SK-N-SH (cell line): ENCODE measurements around the gene DNMT3B. TPM values are rescaled to one million over a fixed set of nuclear protein-coding genes. Genes with fewer than 3 reads are reported as not detected.

Source experiments
- CTCF ChIA-PET: fragments of 300-600, 350-600 bp; formaldehyde crosslinking; extraction: SDS; loops from one replicate; lab custom pipeline; 2021; lab: Yijun Ruan, JAX
- POLR2A ChIA-PET: fragments of 350-600 bp; sonication (Branson Sonifier 250); formaldehyde crosslinking; extraction: SDS; loops from one replicate; lab custom pipeline; 2020; ENCODE audit warnings: antibody characterized with exemption, inconsistent platforms; lab: Yijun Ruan, JAX
- DNase-seq: peaks from one replicate; pipeline ENCODE4 v3.0.0; 2012
- H2AFZ ChIP-seq: fragments of 200-600 bp; sonication (generic); 2 replicates; pipeline ENCODE4 v1.8.1; 2016; ENCODE audit warnings: antibody characterized with exemption, mild to moderate bottlenecking, low read depth
- H3F3A ChIP-seq: fragments of 200-600 bp; sonication (generic); replicated peaks from 2 replicates; pipeline ENCODE3; 2016; ENCODE audit warnings: antibody characterized with exemption, mild to moderate bottlenecking; ENCODE audit not compliant: insufficient read depth
- H3K27ac ChIP-seq, 2 experiments: fragments of 200-500 bp in 1 of 2; fragments of 200-600 bp in 1 of 2; sonication (Bioruptor generic) in 1 of 2; sonication (generic), shearing (Covaris generic) in 1 of 2; 2 replicates each; pipeline versions ENCODE4 v1.5.1 to v1.6.1; 2014 to 2016; ENCODE audit warnings: low read depth in 2 of 2, inconsistent platforms in 1 of 2, low read length in 1 of 2, mild to moderate bottlenecking in 1 of 2, mixed read lengths in 1 of 2
- H3K27me3 ChIP-seq: fragments of 200-600 bp; sonication (generic), shearing (Covaris generic); 2 replicates; pipeline ENCODE4 v1.6.1; 2016; ENCODE audit warnings: mixed run types; ENCODE audit not compliant: insufficient read depth
- H3K36me3 ChIP-seq, 2 experiments: fragments of 200-500 bp in 1 of 2; fragments of 200-600 bp in 1 of 2; sonication (Bioruptor generic) in 1 of 2; sonication (generic) in 1 of 2; replicated peaks in 1 of 2; 2 replicates each; pipeline versions ENCODE3 to v1.5.1; 2014 to 2016; ENCODE audit warnings: low read length in 1 of 2, mild to moderate bottlenecking in 1 of 2; ENCODE audit not compliant: insufficient read depth in 2 of 2, control insufficient read depth in 1 of 2
- H3K4me1 ChIP-seq, 2 experiments: fragments of 200-500 bp in 1 of 2; fragments of 200-600 bp in 1 of 2; sonication (Bioruptor generic) in 1 of 2; sonication (generic), shearing (Covaris generic) in 1 of 2; 2 replicates each; pipeline versions ENCODE4 v1.5.1 to v1.6.1; 2014 to 2016; ENCODE audit warnings: low read depth in 1 of 2, low read length in 1 of 2, mixed run types in 1 of 2; ENCODE audit not compliant: insufficient read depth in 2 of 2, control insufficient read depth in 1 of 2
- H3K4me2 ChIP-seq: fragments of 200-600 bp; sonication (generic), shearing (Covaris generic); 2 replicates; pipeline ENCODE4 v1.6.1; 2017; ENCODE audit warnings: mixed run types
- H3K4me3 ChIP-seq, 2 experiments: fragments of 200-500 bp in 1 of 2; fragments of 200-600 bp in 1 of 2; sonication (Bioruptor generic) in 1 of 2; sonication (generic), shearing (Covaris generic) in 1 of 2; 2 replicates each; pipeline versions ENCODE4 v1.5.1 to v1.8.1; 2014 to 2016; ENCODE audit warnings: low read depth in 2 of 2, inconsistent platforms in 1 of 2, low read length in 1 of 2, mild to moderate bottlenecking in 1 of 2, mixed read lengths in 1 of 2, moderate library complexity in 1 of 2
- H3K79me2 ChIP-seq: fragments of 200-600 bp; sonication (generic); 2 replicates; pipeline ENCODE4 v1.8.1; 2017; ENCODE audit warnings: mild to moderate bottlenecking; ENCODE audit not compliant: insufficient read depth
- H3K9ac ChIP-seq: fragments of 200-600 bp; sonication (generic); 2 replicates; pipeline ENCODE4 v1.6.1; 2017; ENCODE audit warnings: mixed run types
- H3K9me2 ChIP-seq: fragments of 200-600 bp; sonication (generic); 2 replicates; pipeline ENCODE4 v1.6.1; 2017; ENCODE audit warnings: mixed run types
- H3K9me3 ChIP-seq: fragments of 200-600 bp; sonication (generic); 2 replicates; pipeline ENCODE4 v1.6.1; 2017; ENCODE audit warnings: mixed run types, mild to moderate bottlenecking, moderate library complexity
- H4K20me1 ChIP-seq: fragments of 200-600 bp; sonication (generic); 2 replicates; pipeline ENCODE4 v1.6.1; 2017; ENCODE audit warnings: mild to moderate bottlenecking, mixed run types; ENCODE audit not compliant: insufficient read depth
- ELF1 ChIP-seq: IDR thresholded peaks from 2 replicates; pipeline ENCODE4 v1.4.0; 2012
- EP300 ChIP-seq, 2 experiments: IDR thresholded peaks; 2 replicates each; pipeline versions ENCODE4 v1.4.0 to v1.6.1; 2012; ENCODE audit warnings: borderline replicate concordance in 1 of 2, low read depth in 1 of 2, low read length in 1 of 2
- EZH2phosphoT487 ChIP-seq: fragments of 200-600 bp; sonication (generic); IDR thresholded peaks from 2 replicates; pipeline ENCODE4 v1.6.1; 2017; ENCODE audit warnings: low read depth, mixed run types, mild to moderate bottlenecking, antibody characterized with exemption, moderate library complexity, borderline replicate concordance
- FOSL2 ChIP-seq: IDR thresholded peaks from 2 replicates; pipeline ENCODE4 v1.4.0; 2012; ENCODE audit warnings: low read depth, mild to moderate bottlenecking, moderate library complexity, borderline replicate concordance
- FOXJ3 ChIP-seq: sonication (generic); formaldehyde crosslinking; IDR thresholded peaks from 2 replicates; pipeline ENCODE4 v1.5.1; 2020; ENCODE audit warnings: mild to moderate bottlenecking, missing genetic modification reagents
- FOXM1 ChIP-seq: IDR thresholded peaks from 2 replicates; pipeline ENCODE4 v1.4.0; 2012; ENCODE audit warnings: low read depth, mild to moderate bottlenecking
- IRF3 ChIP-seq: fragments of 150-350 bp; IDR thresholded peaks from 2 replicates; pipeline ENCODE4 v1.6.1; 2016; ENCODE audit warnings: mild to moderate bottlenecking, low read depth, low read length
- NFIC ChIP-seq: IDR thresholded peaks from 2 replicates; pipeline ENCODE4 v1.4.0; 2012; ENCODE audit warnings: borderline replicate concordance
- POLR2AphosphoS5 ChIP-seq: IDR thresholded peaks from 2 replicates; pipeline ENCODE4 v1.6.1; 2012; ENCODE audit warnings: low read depth, low read length
- REST ChIP-seq: IDR thresholded peaks from 2 replicates; pipeline ENCODE4 v1.6.1; 2012; ENCODE audit warnings: mild to moderate bottlenecking, low read depth, low read length, moderate library complexity
- RFX5 ChIP-seq: IDR thresholded peaks from 2 replicates; pipeline ENCODE4 v1.6.1; 2012; ENCODE audit warnings: mild to moderate bottlenecking, improper control_type of control experiment, low read length
- TAF1 ChIP-seq: IDR thresholded peaks from 2 replicates; pipeline ENCODE4 v1.6.1; 2012; ENCODE audit warnings: low read depth, mild to moderate bottlenecking, low read length, moderate library complexity, borderline replicate concordance
- TCF12 ChIP-seq: IDR thresholded peaks from 2 replicates; pipeline ENCODE4 v1.4.0; 2012
- TEAD4 ChIP-seq: IDR thresholded peaks from 2 replicates; pipeline ENCODE4 v1.4.0; 2012; ENCODE audit warnings: mild to moderate bottlenecking, borderline replicate concordance; ENCODE audit not compliant: insufficient read depth
- YY1 ChIP-seq: IDR thresholded peaks from 2 replicates; pipeline ENCODE4 v1.4.0; 2012; ENCODE audit warnings: low read depth, mild to moderate bottlenecking
- ZBTB33 ChIP-seq: IDR thresholded peaks from 2 replicates; pipeline ENCODE4 v1.4.0; 2012; ENCODE audit warnings: low read depth, borderline replicate concordance
- WGBS: methylation state at CpG from one replicate; pipeline ENCODE4 v1.1.6; 2017; ENCODE audit warnings: low lambda C conversion rate; 5-methylcytosine and 5-hydroxymethylcytosine counted together
- polyA plus RNA-seq, 3 experiments: library from polyadenylated mRNA; depleted of rRNA; stranded (reverse); fragments of >200 nt; gene quantifications; 2 replicates each; pipeline ENCODE4 v1.2.3, GENCODE V29; 2012
- TF ChIP-seq, protein P1 (sequence below): IDR thresholded peaks from 2 replicates; pipeline ENCODE4 v1.4.0; 2012; ENCODE audit warnings: low read depth

Gene DNMT3B
- polyA plus RNA-seq, 1 of the 3 experiments (the other 2 are of a cell fraction): 2.2 TPM

GRCh38 chr20:32819992-32820697, 58.0 kb downstream of the DNMT3B start (continued):
- TF ChIP-seq ZBTB33 (no peak), IRF3 (no peak), EZH2phosphoT487 (no peak), FOXJ3 (no peak), ELF1 (0 out of 2 replicates have a peak, but pooled peaks have one; percentile 10)

GRCh38 chr20:32820698-32821377, 58.7 kb downstream of the DNMT3B start:
- Histone ChIP-seq H3K9ac (peak overlapping the region; percentile 67), H3F3A (peaks cover 6% of the 10 kb centered on the region), H3K79me2 (peaks cover 59% of the 10 kb centered on the region), H3K27me3 (no peaks in the 10 kb centered on the region), H2AFZ (no peak overlapping the region), H3K27ac (peak overlapping the region; percentile 67 to 73; a peak in 2 of 4 replicates), H3K4me3 (peak overlapping the region; percentile 80 to 82), H3K9me3 (no peaks in the 10 kb centered on the region), H3K36me3 (no peaks in the 10 kb centered on the region), H4K20me1 (peaks cover 53% of the 10 kb centered on the region), H3K4me1 (peaks cover 19 to 24% of the 10 kb centered on the region in 2 experiments; a peak in 2 of 4 replicates), H3K4me2 (peak overlapping the region; percentile 77), H3K9me2 (no peaks in the 10 kb centered on the region)
- ChIA-PET CTCF (interaction anchor here (0.6 to 2.4 kb wide), 4 partner anchors 31 to 115 kb away, joined by 3 to 13 read pairs (median 3); no protein-coding TSS in a partner anchor), POLR2A (interaction anchor here (1.6 kb wide), 1 partner anchor 9 kb away, joined by 5 read pairs; no protein-coding TSS in a partner anchor)
- peak; percentile 34 for DNase-seq
- 69% methylated on average over 25 of the region's 25 CpGs for WGBS
- no peak for TF ChIP-seq TAF1
- TF ChIP-seq ZBTB33: no peak
- TF ChIP-seq POLR2AphosphoS5: no peak
- TF ChIP-seq, protein P1, sequence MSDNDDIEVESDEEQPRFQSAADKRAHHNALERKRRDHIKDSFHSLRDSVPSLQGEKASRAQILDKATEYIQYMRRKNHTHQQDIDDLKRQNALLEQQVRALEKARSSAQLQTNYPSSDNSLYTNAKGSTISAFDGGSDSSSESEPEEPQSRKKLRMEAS: no peak
- no peak for TF ChIP-seq NFIC
- no peak for TF ChIP-seq RFX5
- no peak for TF ChIP-seq EP300 (IDR thresholded peaks at IDR 0.05; ENCODE audit: borderline replicate concordance in 1 of 2, low read depth in 1 of 2, low read length in 1 of 2)
- TF ChIP-seq FOXM1: no peak
- no peak for TF ChIP-seq YY1
- no peak for TF ChIP-seq FOXJ3
- no peak for TF ChIP-seq ELF1
- TF ChIP-seq FOSL2: no peak
- no peak for TF ChIP-seq TCF12
- no peak for TF ChIP-seq TEAD4
- no peak for TF ChIP-seq REST
